Fibroblast of pulmonary artery (primary cell): ENCODE results near the gene FUT2.

ENCODE experiments used
- DNase-seq: peaks from one replicate; pipeline ENCODE4 v3.0.0-alpha.2; 2010; ENCODE audit warnings: low read depth
- H3K4me3 ChIP-seq: replicated peaks from 2 replicates; pipeline ENCODE4 v1.5.1; 2011; ENCODE audit warnings: low read depth, mild to moderate bottlenecking, control low read depth, low read length, moderate library complexity
- CTCF ChIP-seq: IDR thresholded peaks from 2 replicates; pipeline ENCODE4 v1.5.1; 2011; ENCODE audit warnings: mild to moderate bottlenecking, control low read depth, low read length, inconsistent platforms; ENCODE audit errors: missing control alignments

The FUT2 gene

DNA sequence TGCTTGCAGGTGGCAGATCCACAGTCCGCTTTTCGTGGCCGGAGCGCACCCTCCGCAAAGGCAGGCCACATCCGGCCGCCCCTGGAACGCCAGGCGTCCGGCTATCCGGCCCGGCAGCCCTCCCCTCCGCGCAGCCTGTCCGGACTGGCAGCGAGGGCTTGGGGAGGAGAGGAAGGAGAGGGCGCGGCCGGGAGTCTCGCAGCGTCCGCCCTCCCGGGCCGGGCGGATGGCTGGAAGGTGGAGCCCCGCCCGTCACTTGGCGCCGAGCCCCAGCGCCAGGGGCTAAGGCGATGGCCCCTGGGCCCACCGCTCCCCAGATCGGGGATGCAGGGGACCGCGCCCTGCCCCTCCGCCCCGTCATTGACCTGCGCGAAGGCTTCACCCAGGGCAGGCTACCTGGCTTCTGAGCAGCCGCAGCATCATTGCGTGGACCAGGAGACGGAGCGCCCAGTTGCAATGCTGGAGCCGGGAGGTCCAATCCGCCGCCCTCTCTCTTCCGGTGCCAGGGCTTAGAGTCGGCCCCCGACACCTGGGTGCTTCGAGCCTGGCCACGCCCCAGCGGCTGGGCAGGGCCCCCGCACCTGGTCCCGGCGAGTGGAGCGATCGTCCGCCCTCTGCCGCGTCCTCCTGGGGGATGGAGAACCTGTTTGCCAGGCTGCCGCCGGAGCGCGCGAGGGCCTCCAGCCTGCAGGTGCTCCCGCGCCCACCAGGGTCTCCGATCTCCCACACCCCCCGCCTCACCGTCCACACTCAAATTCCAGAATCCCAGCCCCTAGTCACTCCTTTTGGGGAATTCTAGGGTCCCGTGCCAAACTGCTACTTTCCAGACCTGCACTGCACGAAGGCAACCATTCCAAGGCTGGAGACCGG is 57.0 kb downstream of the FUT2 start, which contains the start of gene FUT1:
Gene FUT1, minus strand, starts transcription at position 146 of the 870 bp plus-strand sequence. CDS start 1,360 bp downstream, outside the sequence.
- H3K4me3 ChIP-seq = peak within 1 kb of the TSS; percentile 43
- no peak for TF ChIP-seq CTCF
- no peak for DNase-seq

DNA sequence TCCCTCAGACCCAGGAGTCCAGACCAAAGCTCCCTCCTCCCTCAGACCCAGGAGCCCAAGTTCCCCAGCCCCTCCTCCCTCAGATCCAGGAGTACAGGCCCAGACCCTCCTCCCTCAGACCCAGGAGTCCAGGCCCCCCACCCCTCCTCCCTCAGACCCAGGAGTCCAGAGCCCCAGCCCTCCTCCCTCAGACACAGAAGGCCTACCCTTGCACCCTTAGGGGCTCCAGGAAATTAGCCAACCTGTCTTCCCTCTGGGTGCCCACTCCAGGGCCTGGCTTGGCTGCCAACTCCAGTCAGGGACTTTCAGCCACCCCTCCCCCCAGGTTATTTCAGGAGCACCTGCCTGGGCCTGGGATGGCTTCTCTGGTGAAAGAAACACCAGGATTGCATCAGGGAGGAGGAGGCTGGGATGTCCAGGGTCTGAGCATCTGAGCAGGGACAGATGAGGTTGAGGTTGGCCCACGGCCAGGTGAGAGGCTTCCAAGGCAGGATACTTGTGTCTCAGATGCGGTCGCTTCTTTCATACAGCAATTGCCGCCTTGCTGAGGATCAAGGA is 59.4 kb downstream of the FUT2 start, which contains the start of gene FGF21:
Gene FGF21, plus strand, starts transcription at position 441 of the 558 bp plus-strand sequence. CDS start 713 bp downstream, outside the sequence.
- DNase-seq = no peak
- no peak within 1 kb of the TSS for H3K4me3 ChIP-seq
- TF ChIP-seq CTCF = no peak
